B cell (primary cell): ENCODE data around the gene KRTAP5-2. TPM values are rescaled to one million over a fixed set of nuclear protein-coding genes. Genes with fewer than 3 reads are reported as not detected.

ENCODE experiments used
- ATAC-seq: fragments of 200-7000 bp; cut with Tn5 transposase; one replicate; pipeline ENCODE4 v1.10.0; 2021; ENCODE audit warnings: low read depth, mild to moderate bottlenecking, moderate number of reproducible peaks, moderate library complexity
- CTCF ChIA-PET: fragments of 350-600 bp; sonication (Branson Sonifier 250); formaldehyde crosslinking; loops from one replicate; lab custom pipeline; 2021; ENCODE audit warnings: antibody characterized with exemption, inconsistent platforms; lab: Charles Lee
- POLR2A ChIA-PET: fragments of 350-600 bp; sonication (Branson Sonifier 250); formaldehyde crosslinking; loops from one replicate; lab custom pipeline; 2021; ENCODE audit warnings: antibody characterized with exemption; lab: Charles Lee
- DNase-seq: peaks from one replicate; pipeline ENCODE4 v3.0.0; 2013
- H2AFZ ChIP-seq: 2 replicates; pipeline ENCODE4 v1.6.1; 2012; ENCODE audit warnings: mild to moderate bottlenecking, low read depth, low read length; ENCODE audit not compliant: insufficient read depth, poor library complexity, severe bottlenecking
- H3K27ac ChIP-seq, 2 donors: 1 replicate in 1 of 2; 2 replicates in 1 of 2; pipeline ENCODE4 v1.5.1; 2012 to 2013; ENCODE audit warnings: low read length in 2 of 2, mild to moderate bottlenecking in 2 of 2, moderate library complexity in 1 of 2
- H3K27me3 ChIP-seq, 4 experiments: fragments of 200-600 bp in 1 of 4; sonication (generic) in 1 of 4; replicated peaks in 1 of 4; 1 replicate in 2 of 4; 2 replicates in 2 of 4; pipeline versions ENCODE4 v1.6.1 to v1.7.0; 2013 to 2016; ENCODE audit warnings: low read length in 3 of 4, mild to moderate bottlenecking in 2 of 4, mixed read lengths in 1 of 4, moderate library complexity in 1 of 4; ENCODE audit not compliant: insufficient read depth in 4 of 4, control insufficient read depth in 3 of 4; ENCODE audit errors: control extremely low read depth in 1 of 4
- H3K36me3 ChIP-seq, 2 experiments: replicated peaks in 1 of 2; 1 replicate in 1 of 2; 2 replicates in 1 of 2; pipeline versions ENCODE4 v1.6.1 to v1.7.1; 2013; ENCODE audit warnings: low read length in 1 of 2; ENCODE audit not compliant: insufficient read depth in 2 of 2, control insufficient read depth in 1 of 2; ENCODE audit errors: control extremely low read depth in 1 of 2, extremely low read depth in 1 of 2
- H3K4me1 ChIP-seq, 2 donors: fragments of 200-600 bp in 1 of 2; sonication (generic) in 1 of 2; 1 replicate in 1 of 2; 2 replicates in 1 of 2; pipeline versions ENCODE4 v1.5.1 to v1.6.1; 2013 to 2017; ENCODE audit warnings: low read length in 2 of 2; ENCODE audit not compliant: control insufficient read depth in 2 of 2, insufficient read depth in 2 of 2
- H3K4me2 ChIP-seq: replicated peaks from 2 replicates; pipeline ENCODE3; 2012; ENCODE audit warnings: mild to moderate bottlenecking, low read depth, low read length; ENCODE audit not compliant: poor library complexity, severe bottlenecking
- H3K4me3 ChIP-seq, 5 experiments: fragments of 200-600 bp in 1 of 5; sonication (generic) in 1 of 5; 1 replicate in 3 of 5; 2 replicates in 2 of 5; pipeline versions ENCODE4 v1.5.1 to v1.7.0; 2011 to 2016; ENCODE audit warnings: low read length in 4 of 5, mild to moderate bottlenecking in 4 of 5, low read depth in 2 of 5, control low read depth in 1 of 5, moderate library complexity in 1 of 5; ENCODE audit not compliant: insufficient read depth in 1 of 5; ENCODE audit errors: control extremely low read depth in 1 of 5, extremely low read depth in 1 of 5
- H3K79me2 ChIP-seq: fragments of 200-600 bp; sonication (generic); one replicate; pipeline ENCODE4 v1.6.0; 2016; ENCODE audit warnings: low read length; ENCODE audit not compliant: control insufficient read depth, insufficient read depth
- H3K9ac ChIP-seq: fragments of 200-600 bp; sonication (generic); 2 replicates; pipeline ENCODE4 v1.6.1; 2017; ENCODE audit warnings: mild to moderate bottlenecking, low read length, moderate library complexity
- H3K9me3 ChIP-seq, 3 donors: one replicate each; pipeline versions ENCODE4 v1.6.1 to v1.7.1; 2013; ENCODE audit warnings: low read length in 2 of 3; ENCODE audit not compliant: control insufficient read depth in 2 of 3, insufficient read depth in 1 of 3; ENCODE audit errors: control extremely low read depth in 1 of 3
- H4K20me1 ChIP-seq: 2 replicates; pipeline ENCODE4 v1.6.0; 2012; ENCODE audit warnings: mild to moderate bottlenecking, low read length; ENCODE audit not compliant: insufficient read depth, control insufficient read depth, poor library complexity, severe bottlenecking
- H3K27ac Mint-ChIP-seq: one replicate; pipeline ENCODE4 v1.8.0; 2021; ENCODE audit warnings: mixed read lengths
- H3K27me3 Mint-ChIP-seq: one replicate; pipeline ENCODE4 v1.8.0; 2021; ENCODE audit warnings: mixed read lengths
- H3K4me1 Mint-ChIP-seq: one replicate; pipeline ENCODE4 v1.8.0; 2021; ENCODE audit warnings: mixed read lengths
- H3K4me3 Mint-ChIP-seq: one replicate; pipeline ENCODE4 v1.8.0; 2021; ENCODE audit warnings: mixed read lengths
- H3K9me3 Mint-ChIP-seq: one replicate; pipeline ENCODE4 v1.8.0; 2022; ENCODE audit warnings: mixed read lengths; ENCODE audit not compliant: insufficient read depth
- EZH2 ChIP-seq: IDR thresholded peaks from 2 replicates; pipeline ENCODE4 v1.6.1; 2012; ENCODE audit warnings: borderline replicate concordance, low read depth, mild to moderate bottlenecking, moderate library complexity, low read length; ENCODE audit not compliant: insufficient read depth, poor library complexity, severe bottlenecking
- WGBS: methylation state at CpG from one replicate; pipeline ENCODE4 v1.1.5; 2013; ENCODE audit warnings: missing lambda C conversion rate; ENCODE audit not compliant: insufficient coverage; 5-methylcytosine and 5-hydroxymethylcytosine counted together
- intact Hi-C: fragments of 100-400 bp; cut with micrococcal nuclease; formaldehyde crosslinking; loops from one replicate; pipeline ENCODE4 v1.10.0; 2022
- polyA plus RNA-seq: library from polyadenylated mRNA; depleted of rRNA; stranded (reverse); fragments of >200 nt; gene quantifications from 2 replicates; pipeline ENCODE4 v1.2.3, GENCODE V29; 2012
- total RNA-seq, 2 donors: library from RNA; stranded (reverse); fragments of 120-200 nt in 1 of 2; gene quantifications; 1 replicate in 1 of 2; 2 replicates in 1 of 2; pipeline versions ENCODE4 v1.2.3 to v1.2.4, GENCODE V29; 2013 to 2022
- TF ChIP-seq, protein P1 (sequence below): fragments of 200-600 bp; IDR thresholded peaks from one replicate; pipeline ENCODE4 v1.8.0; 2022; ENCODE audit warnings: antibody characterized with exemption, mild to moderate bottlenecking

Gene KRTAP5-2
- total and polyA plus RNA-seq, 2 donors (not counting 1 experiment from before 2014, with no cell fraction given), result 0.36 TPM; not detected in 1

GRCh38 chr11:1563697-1564534, 34.2 kb downstream of the KRTAP5-2 start:
- 78% methylated on average over 23 of the region's 29 CpGs for WGBS
- H3K9me3 Mint-ChIP-seq, result no peaks in the 10 kb centered on the region

More at GRCh38 chr11:1563697-1564534, 34.2 kb downstream of the KRTAP5-2 start:
- Histone ChIP-seq H3K36me3 (no peaks in the 10 kb centered on the region), H3K4me1 (peaks cover 0 to 6% of the 10 kb centered on the region in 2 donors), H3K9ac (no peak overlapping the region), H3K4me2 (no peak overlapping the region), H4K20me1 (no peaks in the 10 kb centered on the region), H2AFZ (no peak overlapping the region), H3K27ac (no peak overlapping the region), H3K27me3 (peaks cover 0 to 17% (median 0%) of the 10 kb centered on the region in 4 experiments), H3K79me2 (no peaks in the 10 kb centered on the region), H3K9me3 (peaks cover 0 to 9% (median 0%) of the 10 kb centered on the region in 3 donors), H3K4me3 (no peak overlapping the region)
- Mint-ChIP-seq H3K27ac (no peak overlapping the region), H3K27me3 (peaks cover 4% of the 10 kb centered on the region), H3K4me1 (peaks cover 3% of the 10 kb centered on the region), H3K4me3 (no peak overlapping the region)
- TF ChIP-seq, protein P1, sequence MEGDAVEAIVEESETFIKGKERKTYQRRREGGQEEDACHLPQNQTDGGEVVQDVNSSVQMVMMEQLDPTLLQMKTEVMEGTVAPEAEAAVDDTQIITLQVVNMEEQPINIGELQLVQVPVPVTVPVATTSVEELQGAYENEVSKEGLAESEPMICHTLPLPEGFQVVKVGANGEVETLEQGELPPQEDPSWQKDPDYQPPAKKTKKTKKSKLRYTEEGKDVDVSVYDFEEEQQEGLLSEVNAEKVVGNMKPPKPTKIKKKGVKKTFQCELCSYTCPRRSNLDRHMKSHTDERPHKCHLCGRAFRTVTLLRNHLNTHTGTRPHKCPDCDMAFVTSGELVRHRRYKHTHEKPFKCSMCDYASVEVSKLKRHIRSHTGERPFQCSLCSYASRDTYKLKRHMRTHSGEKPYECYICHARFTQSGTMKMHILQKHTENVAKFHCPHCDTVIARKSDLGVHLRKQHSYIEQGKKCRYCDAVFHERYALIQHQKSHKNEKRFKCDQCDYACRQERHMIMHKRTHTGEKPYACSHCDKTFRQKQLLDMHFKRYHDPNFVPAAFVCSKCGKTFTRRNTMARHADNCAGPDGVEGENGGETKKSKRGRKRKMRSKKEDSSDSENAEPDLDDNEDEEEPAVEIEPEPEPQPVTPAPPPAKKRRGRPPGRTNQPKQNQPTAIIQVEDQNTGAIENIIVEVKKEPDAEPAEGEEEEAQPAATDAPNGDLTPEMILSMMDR, result no peak
- TF ChIP-seq EZH2, result no peak
- CTCF ChIA-PET, result interaction anchor here (1.4 to 4.5 kb wide), 2 partner anchors 11 to 17 kb away, joined by 4 to 28 read pairs; no protein-coding TSS in a partner anchor
- intact Hi-C loops, result no loop called here
- DNase-seq (peak; percentile 37), ATAC-seq (no peak)
- POLR2A ChIA-PET, result interaction anchor here (0.6 kb wide), 1 partner anchor 434 kb away, joined by 9 read pairs; no protein-coding TSS in a partner anchor
